Kidney (tissue), 14 donors: ENCODE data around the gene TCEANC2. TPM values are rescaled to one million over a fixed set of nuclear protein-coding genes. Genes with fewer than 3 reads are reported as not detected.

ENCODE experiments used
- DNase-seq, 5 donors: peaks; one replicate each; pipeline ENCODE4 v3.0.0-alpha.2; 2013 to 2020
- FAIRE-seq: peaks from 2 replicates; lab custom pipeline; 2012; peaks lifted over from hg19 to GRCh38; lab: Jason Lieb, UNC
- H3K27ac ChIP-seq, 2 donors: one replicate each; pipeline ENCODE4 v1.7.0; 2013; ENCODE audit warnings: low read depth in 2 of 2, low read length in 2 of 2, inconsistent platforms in 1 of 2
- H3K27me3 ChIP-seq: one replicate; pipeline ENCODE4 v1.7.1; 2013; ENCODE audit warnings: low read length, inconsistent platforms; ENCODE audit not compliant: control insufficient read depth, insufficient read depth
- H3K36me3 ChIP-seq, 3 donors: one replicate each; pipeline versions ENCODE4 v1.7.0 to v1.7.1; 2013; ENCODE audit warnings: low read length in 3 of 3, control low read depth in 1 of 3, inconsistent platforms in 1 of 3; ENCODE audit not compliant: insufficient read depth in 3 of 3, control insufficient read depth in 2 of 3
- H3K4me1 ChIP-seq, 3 donors: one replicate each; pipeline versions ENCODE4 v1.7.0 to v1.7.1; 2013; ENCODE audit warnings: low read length in 3 of 3, inconsistent platforms in 1 of 3, low read depth in 1 of 3; ENCODE audit not compliant: control insufficient read depth in 2 of 3, insufficient read depth in 2 of 3
- H3K4me3 ChIP-seq, 3 donors: one replicate each; pipeline versions ENCODE4 v1.7.0 to v1.8.1; 2013; ENCODE audit warnings: low read length in 3 of 3, control low read depth in 1 of 3, inconsistent platforms in 1 of 3
- H3K9ac ChIP-seq, 3 donors: one replicate each; pipeline versions ENCODE4 v1.7.0 to v1.7.1; 2013; ENCODE audit warnings: low read length in 3 of 3, control low read depth in 1 of 3, inconsistent platforms in 1 of 3
- H3K9me3 ChIP-seq, 3 donors: one replicate each; pipeline versions ENCODE4 v1.7.0 to v1.7.1; 2013; ENCODE audit warnings: low read length in 3 of 3, control low read depth in 1 of 3, inconsistent platforms in 1 of 3; ENCODE audit not compliant: control insufficient read depth in 2 of 3, insufficient read depth in 1 of 3
- CTCF ChIP-seq: IDR thresholded peaks from 3 replicates; pipeline ENCODE4 v1.5.1; 2012; ENCODE audit warnings: mild to moderate bottlenecking, moderate library complexity, borderline replicate concordance; ENCODE audit not compliant: insufficient read depth; ENCODE audit errors: extremely low read depth
- intact Hi-C: fragments of 100-400 bp; cut with DNase I; formaldehyde crosslinking; loops from one replicate; pipeline ENCODE4 v1.11.1; 2022
- polyA plus RNA-seq: library from polyadenylated mRNA; stranded (reverse); fragments of 350-450 nt; fragmentation: Illumina TruSeq; extraction: RNeasy Lipid Tissue Mini Kit (QIAGEN cat#74804); gene quantifications from one replicate; pipeline ENCODE4 v1.2.3, GENCODE V29; 2014; ENCODE audit warnings: low read depth, low replicate concordance; ENCODE audit not compliant: insufficient read depth
- total RNA-seq: library from RNA; stranded (reverse); fragmentation: NEBNext Ultra II Directional; extraction: Animal tissue kit (Norgen Biotek cat#: 25700); gene quantifications from one replicate; pipeline ENCODE4 v1.2.1, GENCODE V29; 2021
- donor health status: control.
- donor health status: control.
- donor health status: control.
- donor health status: control.
- donor health status: control.
- donor health status: DM: yes; HTN: yes; CAD: no.
- donor health status: Normal renal cell carcinoma (clear cell type).

The TCEANC2 gene
- total and polyA plus RNA-seq, 2 donors from 2014 or later: 3.1 to 5.1 TPM

- H3K4me1 ChIP-seq: no peaks in the 10 kb centered on the region
- no peak for TF ChIP-seq CTCF
- H3K27ac ChIP-seq: no peak overlapping the region
- H3K36me3 ChIP-seq: peaks cover 13 to 63% (median 21%) of the 10 kb centered on the region in 3 donors
- H3K9ac ChIP-seq: no peak overlapping the region
- no peaks in the 10 kb centered on the region for H3K9me3 ChIP-seq
- DNase-seq (no peak), FAIRE-seq (no peak)
- no peak overlapping the region for H3K4me3 ChIP-seq
- intact Hi-C loops: no loop called here
- no peaks in the 10 kb centered on the region for H3K27me3 ChIP-seq
Measured at GRCh38 chr1:54037476-54037875, 15.9 kb upstream of the TCEANC2 start.

GRCh38 chr1:54041806-54042205, 11.6 kb upstream of the TCEANC2 start:
- H3K36me3 ChIP-seq: peaks cover 8 to 54% (median 16%) of the 10 kb centered on the region in 3 donors
- H3K4me1 ChIP-seq: no peaks in the 10 kb centered on the region
- intact Hi-C loops: no loop called here
- no peak overlapping the region for H3K4me3 ChIP-seq
- no peak overlapping the region for H3K9ac ChIP-seq
- no peaks in the 10 kb centered on the region for H3K9me3 ChIP-seq
- TF ChIP-seq CTCF: no peak
- H3K27me3 ChIP-seq: no peaks in the 10 kb centered on the region
- H3K27ac ChIP-seq: no peak overlapping the region
- FAIRE-seq: no peak
- peak in 1 of 5 donors; percentile 54 for DNase-seq

- no peak overlapping the region for H3K9ac ChIP-seq
- H3K27me3 ChIP-seq: no peaks in the 10 kb centered on the region
- no peaks in the 10 kb centered on the region for H3K9me3 ChIP-seq
- intact Hi-C loops: no loop called here
- FAIRE-seq (no peak), DNase-seq (no peak)
- H3K36me3 ChIP-seq: peaks cover 0 to 27% (median 7%) of the 10 kb centered on the region in 3 donors
- no peak overlapping the region for H3K27ac ChIP-seq
- H3K4me1 ChIP-seq: peaks cover 2 to 12% (median 7%) of the 10 kb centered on the region in 3 donors
- no peak for TF ChIP-seq CTCF
- no peak overlapping the region for H3K4me3 ChIP-seq
Measured at GRCh38 chr1:54045496-54045895, 7.9 kb upstream of the TCEANC2 start.
